Measurements from ENCODE around the gene UQCC3. TPM values are rescaled to one million over a fixed set of nuclear protein-coding genes. Genes with fewer than 3 reads are reported as not detected.
A peak's percentile ranks its signal among the peaks of the same experiment; 100 is the strongest.

Gene UQCC3
- total RNA-seq, 3 donors from 2014 or later: 7.4 to 9.8 (median 8.3) TPM

GRCh38 chr11:62708793-62709192, 37.3 kb downstream of the UQCC3 start:
- DNase-seq (ENCODE audit: low spot score in 2 of 2): peak in 1 of 2 donors; percentile 45
- H3K27ac ChIP-seq: peak overlapping the region; percentile 96

GRCh38 chr11:62709247-62710000, 38.0 kb downstream of the UQCC3 start:
- DNase-seq (ENCODE audit: low spot score in 2 of 2): peak; percentile 98 to 99
- TF ChIP-seq POLR2A (IDR thresholded peaks at IDR 0.05) (peak; percentile 89), CTCF (IDR thresholded peaks at IDR 0.05) (peak in 1 of 3 donors; percentile 6), POLR2AphosphoS5 (IDR thresholded peaks at IDR 0.05) (peak; percentile 80 to 91 (median 84))
- Histone ChIP-seq H3K27me3 (no peaks in the 10 kb centered on the region), H3K27ac (peak overlapping the region; percentile 96), H3K36me3 (no peaks in the 10 kb centered on the region), H3K4me1 (peaks cover 3 to 16% of the 10 kb centered on the region in 2 donors), H3K4me3 (peak overlapping the region; percentile 62 to 85 (median 69)), H3K9me3 (no peaks in the 10 kb centered on the region)
- intact Hi-C loops (cut with DNase I; ENCODE audit: low total_unique reads): no loop called here

More at GRCh38 chr11:62708793-62709192, 37.3 kb downstream of the UQCC3 start:
- no peaks in the 10 kb centered on the region for H3K27me3 ChIP-seq
- intact Hi-C loops (cut with DNase I; ENCODE audit: low total_unique reads): no loop called here
- H3K4me3 ChIP-seq: peak overlapping the region; percentile 62 to 85 (median 69)
- TF ChIP-seq POLR2AphosphoS5 (IDR thresholded peaks at IDR 0.05) (no peak), POLR2A (IDR thresholded peaks at IDR 0.05) (no peak), CTCF (IDR thresholded peaks at IDR 0.05) (no peak)
- H3K9me3 ChIP-seq: no peaks in the 10 kb centered on the region
- peaks cover 3 to 16% of the 10 kb centered on the region in 2 donors for H3K4me1 ChIP-seq
- no peaks in the 10 kb centered on the region for H3K36me3 ChIP-seq

- peaks cover 3 to 16% of the 10 kb centered on the region in 2 donors for H3K4me1 ChIP-seq
- intact Hi-C loops (cut with DNase I; ENCODE audit: low total_unique reads): no loop called here
- H3K27ac ChIP-seq: peak overlapping the region; percentile 96
- H3K36me3 ChIP-seq: no peaks in the 10 kb centered on the region
- H3K9me3 ChIP-seq: no peaks in the 10 kb centered on the region
- peak overlapping the region; percentile 62 to 85 (median 69) for H3K4me3 ChIP-seq
- DNase-seq (ENCODE audit: low spot score in 2 of 2): no peak
- H3K27me3 ChIP-seq: no peaks in the 10 kb centered on the region
- no peak for TF ChIP-seq POLR2A (IDR thresholded peaks at IDR 0.05)
- no peak for TF ChIP-seq CTCF (IDR thresholded peaks at IDR 0.05)
- no peak for TF ChIP-seq POLR2AphosphoS5 (IDR thresholded peaks at IDR 0.05)
Observed at GRCh38 chr11:62710001-62710345, 38.5 kb downstream of the UQCC3 start.

- H3K4me1 ChIP-seq: peaks cover 0 to 16% of the 10 kb centered on the region in 2 donors
- no peak overlapping the region for H3K27ac ChIP-seq
Observed at GRCh38 chr11:62712276-62712812, 40.9 kb downstream of the UQCC3 start.

More at GRCh38 chr11:62712276-62712812, 40.9 kb downstream of the UQCC3 start:
- no peak for DNase-seq (ENCODE audit: low spot score in 2 of 2)
- no peaks in the 10 kb centered on the region for H3K9me3 ChIP-seq
- no peak overlapping the region for H3K4me3 ChIP-seq
- H3K27me3 ChIP-seq: no peaks in the 10 kb centered on the region
- no peaks in the 10 kb centered on the region for H3K36me3 ChIP-seq
- TF ChIP-seq CTCF (IDR thresholded peaks at IDR 0.05) (no peak), POLR2AphosphoS5 (IDR thresholded peaks at IDR 0.05) (no peak), POLR2A (IDR thresholded peaks at IDR 0.05) (no peak)
- intact Hi-C loops (cut with DNase I; ENCODE audit: low total_unique reads): no loop called here

Data from breast epithelium (tissue), 4 donors.